Small intestine (tissue), 7 donors: ENCODE results near the gene SPOUT1. TPM values are rescaled to one million over a fixed set of nuclear protein-coding genes. Genes with fewer than 3 reads are reported as not detected.
A peak's percentile ranks its signal among the peaks of the same experiment; 100 is the strongest.
"Not testable (repeated sequence)": the region's sequence is repeated elsewhere in the genome, so short reads cannot be mapped to it uniquely, and the experiment has no call there.

ENCODE experiments used
- DNase-seq, 2 donors: peaks; one replicate each; pipeline versions ENCODE4 v3.0.0 to v3.0.0-alpha.2; 2013
- FAIRE-seq: peaks from 2 replicates; lab custom pipeline; 2012; peaks lifted over from hg19 to GRCh38; lab: Jason Lieb, UNC
- H3K27ac ChIP-seq, 3 donors: one replicate each; pipeline ENCODE4 v1.5.1; 2013; ENCODE audit warnings: low read length in 2 of 3, mild to moderate bottlenecking in 2 of 3, control low read depth in 1 of 3, inconsistent platforms in 1 of 3, low read depth in 1 of 3, moderate library complexity in 1 of 3
- H3K27me3 ChIP-seq, 3 donors: one replicate each; pipeline ENCODE4 v1.6.1; 2013; ENCODE audit warnings: low read length in 3 of 3, inconsistent platforms in 1 of 3; ENCODE audit not compliant: control insufficient read depth in 3 of 3, insufficient read depth in 3 of 3
- H3K36me3 ChIP-seq, 3 donors: one replicate each; pipeline ENCODE4 v1.6.1; 2013; ENCODE audit warnings: low read length in 3 of 3, inconsistent platforms in 1 of 3, low read depth in 1 of 3, mild to moderate bottlenecking in 1 of 3, moderate library complexity in 1 of 3; ENCODE audit not compliant: control insufficient read depth in 3 of 3, insufficient read depth in 2 of 3
- H3K4me1 ChIP-seq, 3 donors: one replicate each; pipeline ENCODE4 v1.6.1; 2013; ENCODE audit warnings: low read length in 2 of 3, inconsistent platforms in 1 of 3, low read depth in 1 of 3, mild to moderate bottlenecking in 1 of 3, moderate library complexity in 1 of 3; ENCODE audit not compliant: control insufficient read depth in 3 of 3, insufficient read depth in 2 of 3
- H3K4me3 ChIP-seq, 3 donors: one replicate each; pipeline ENCODE4 v1.5.1; 2013; ENCODE audit warnings: low read length in 3 of 3, control low read depth in 1 of 3, inconsistent platforms in 1 of 3, low read depth in 1 of 3, mild to moderate bottlenecking in 1 of 3, moderate library complexity in 1 of 3
- H3K9me3 ChIP-seq, 2 donors: one replicate each; pipeline ENCODE4 v1.6.1; 2013; ENCODE audit warnings: low read depth in 1 of 2, low read length in 1 of 2; ENCODE audit not compliant: control insufficient read depth in 2 of 2, insufficient read depth in 1 of 2
- WGBS, 3 donors: extraction: QIAGEN DNeasy Blood & Tissue Kit; methylation state at CpG; one replicate each; pipeline ENCODE4 v1.1.7; 2013; 5-methylcytosine and 5-hydroxymethylcytosine counted together
- polyA plus RNA-seq, 4 donors: library from polyadenylated mRNA; stranded (reverse) in 3 of 4; unstranded in 1 of 4; fragments of 200-250 nt in 3 of 4; fragments of 120-200 nt in 1 of 4; gene quantifications; one replicate each; pipeline versions ENCODE4 v1.2.1 to v1.2.3, GENCODE V29; 2013
- donor health status: healthy with polysubstance abuse.
- donor health status: control.
- donor health status: control.
- donor health status: Bipolar disorder and iron deficiency.
- donor health status: healthy.

SPOUT1 gene
- polyA plus RNA-seq, 4 donors: 21.0 to 36.7 (median 24.0) TPM

- FAIRE-seq (no peak), DNase-seq (no peak)
- no peak overlapping the region for H3K27ac ChIP-seq
- H3K4me1 ChIP-seq: peaks cover 0 to 4% (median 0%) of the 10 kb centered on the region in 3 donors
- H3K36me3 ChIP-seq: peaks cover 0 to 13% (median 0%) of the 10 kb centered on the region in 3 donors
- H3K27me3 ChIP-seq: no peaks in the 10 kb centered on the region
- 76 to 83% (median 80%) methylated on average over 12 to 13 of the region's 13 CpGs for WGBS, 3 donors
- H3K9me3 ChIP-seq: peaks cover 0 to 18% of the 10 kb centered on the region in 2 donors
- no peak overlapping the region for H3K4me3 ChIP-seq
These were observed 15.8 kb upstream of the SPOUT1 start for GRCh38 chr9:128845186-128845931.

- H3K36me3 ChIP-seq: peaks cover 0 to 16% (median 0%) of the 10 kb centered on the region in 3 donors
- FAIRE-seq, H3K9me3 ChIP-seq, H3K27me3 ChIP-seq, H3K4me1 ChIP-seq, H3K4me3 ChIP-seq, DNase-seq, H3K27ac ChIP-seq: not testable (repeated sequence)
- 96 to 97% (median 96%) methylated on average over 7 of the region's 7 CpGs for WGBS, 3 donors
These were observed 13.6 kb upstream of the SPOUT1 start for GRCh38 chr9:128843171-128843570.

- Histone ChIP-seq H3K4me3 (no peak overlapping the region), H3K9me3 (no peaks in the 10 kb centered on the region), H3K36me3 (peaks cover 0 to 21% (median 0%) of the 10 kb centered on the region in 3 donors), H3K27me3 (no peaks in the 10 kb centered on the region), H3K27ac (no peak overlapping the region), H3K4me1 (peaks cover 0 to 18% (median 0%) of the 10 kb centered on the region in 3 donors)
- 88 to 90% (median 89%) methylated on average over 11 to 12 of the region's 12 CpGs for WGBS, 3 donors
- FAIRE-seq (no peak), DNase-seq (no peak)
These were observed 12.3 kb upstream of the SPOUT1 start for GRCh38 chr9:128841694-128842492.

- H3K4me1 ChIP-seq: peaks cover 0 to 17% (median 0%) of the 10 kb centered on the region in 3 donors
- no peak for FAIRE-seq
- no peak overlapping the region for H3K4me3 ChIP-seq
- WGBS, 3 donors: 90 to 95% (median 94%) methylated on average over 1 of the region's 1 CpG
- no peaks in the 10 kb centered on the region for H3K27me3 ChIP-seq
- no peaks in the 10 kb centered on the region for H3K9me3 ChIP-seq
- DNase-seq: no peak
- H3K36me3 ChIP-seq: peaks cover 0 to 29% (median 0%) of the 10 kb centered on the region in 3 donors
- H3K27ac ChIP-seq: no peak overlapping the region
These were observed 10.9 kb upstream of the SPOUT1 start for GRCh38 chr9:128840524-128840923.

- Histone ChIP-seq H3K27ac (peak overlapping the region in 1 of 3 donors; percentile 63), H3K4me1 (peaks cover 0 to 14% (median 0%) of the 10 kb centered on the region in 3 donors), H3K36me3 (peaks cover 0 to 41% (median 0%) of the 10 kb centered on the region in 3 donors), H3K4me3 (no peak overlapping the region), H3K27me3 (no peaks in the 10 kb centered on the region), H3K9me3 (no peaks in the 10 kb centered on the region)
- DNase-seq: peak in 1 of 2 donors; percentile 66
- WGBS, 3 donors: 38 to 72% (median 52%) methylated on average over 3 of the region's 3 CpGs
- no peak for FAIRE-seq
These were observed 8.7 kb upstream of the SPOUT1 start for GRCh38 chr9:128838338-128838737.

GRCh38 chr9:128836509-128837145 lies 7.0 kb upstream of the SPOUT1 start:
- no peak overlapping the region for H3K4me3 ChIP-seq
- no peak for DNase-seq
- no peaks in the 10 kb centered on the region for H3K9me3 ChIP-seq
- no peak for FAIRE-seq
- H3K4me1 ChIP-seq: peaks cover 0 to 14% (median 0%) of the 10 kb centered on the region in 3 donors
- 84 to 92% (median 86%) methylated on average over 14 of the region's 14 CpGs for WGBS, 3 donors
- H3K27me3 ChIP-seq: no peaks in the 10 kb centered on the region
- H3K36me3 ChIP-seq: peaks cover 0 to 44% (median 0%) of the 10 kb centered on the region in 3 donors
- H3K27ac ChIP-seq: no peak overlapping the region

GRCh38 chr9:128835246-128836210 lies 5.9 kb upstream of the SPOUT1 start:
- Histone ChIP-seq H3K9me3 (no peaks in the 10 kb centered on the region), H3K4me1 (peaks cover 0 to 14% (median 0%) of the 10 kb centered on the region in 3 donors), H3K27ac (no peak overlapping the region), H3K27me3 (no peaks in the 10 kb centered on the region), H3K4me3 (no peak overlapping the region), H3K36me3 (peaks cover 0 to 44% (median 0%) of the 10 kb centered on the region in 3 donors)
- DNase-seq: no peak
- no peak for FAIRE-seq
- WGBS, 3 donors: 93 to 96% (median 95%) methylated on average over 27 to 28 of the region's 28 CpGs
